Right lobe of liver (tissue), 4 donors: ENCODE measurements around the gene SYTL4.

ENCODE experiments used
- CTCF ChIP-seq, 4 donors: fragments of 200-600 bp in 3 of 4; fragments of 450-650 bp in 1 of 4; IDR thresholded peaks; one replicate each; pipeline versions ENCODE4 v1.5.1 to v1.8.0; 2016 to 2022; ENCODE audit warnings: antibody characterized with exemption in 4 of 4, mild to moderate bottlenecking in 2 of 4
- POLR2A ChIP-seq: fragments of 450-650 bp; IDR thresholded peaks from one replicate; pipeline ENCODE4 v1.6.1; 2017; ENCODE audit warnings: antibody characterized with exemption, mild to moderate bottlenecking
- donor health status: DM: no; HTN: no; CAD: no.
- donor health status: DM: no; HTN: no; CAD: no.
- donor health status: DM: no; HTN: yes; CAD: no.

- no peak for TF ChIP-seq POLR2A
- peak in 1 of 4 donors; percentile 16 for TF ChIP-seq CTCF (IDR thresholded peaks at IDR 0.05)
Observed at GRCh38 chrX:100647095-100647494, 84.8 kb downstream of the SYTL4 start.
